ENCODE results near the gene CCDC102A.
"Not testable (repeated sequence)": the region's sequence is repeated elsewhere in the genome, so short reads cannot be mapped to it uniquely, and the experiment has no call there.

Gene CCDC102A

GRCh38 chr16:57499941-57500340, 36.4 kb downstream of the CCDC102A start:
- DNase-seq = not testable (repeated sequence)

- no peak for DNase-seq
Observed at GRCh38 chr16:57498031-57498430, 38.3 kb downstream of the CCDC102A start.

- no peak for DNase-seq
Observed at GRCh38 chr16:57497121-57497520, 39.2 kb downstream of the CCDC102A start.

GRCh38 chr16:57493767-57494166, 42.6 kb downstream of the CCDC102A start:
- DNase-seq = no peak

GRCh38 chr16:57489229-57489628, 47.1 kb downstream of the CCDC102A start:
- DNase-seq = no peak

- no peak for DNase-seq
Observed at GRCh38 chr16:57486858-57487834, 49.2 kb downstream of the CCDC102A start.

- DNase-seq = no peak
Observed at GRCh38 chr16:57485916-57486857, 50.2 kb downstream of the CCDC102A start, which contains the start of gene DOK4. Gene DOK4, minus strand, starts transcription at chr16:57486493. Its CDS starts 6,986 bp downstream, at chr16:57479507.

- DNase-seq = no peak
Observed at GRCh38 chr16:57485091-57485915, 51.1 kb downstream of the CCDC102A start.

GRCh38 chr16:57484515-57485005, 51.8 kb downstream of the CCDC102A start:
- no peak for DNase-seq

GRCh38 chr16:57483725-57484514, 52.5 kb downstream of the CCDC102A start:
- no peak for DNase-seq

GRCh38 chr16:57482845-57483545, 53.4 kb downstream of the CCDC102A start:
- no peak for DNase-seq

- no peak for DNase-seq
Observed at GRCh38 chr16:57481421-57481820, 55.0 kb downstream of the CCDC102A start.

- no peak for DNase-seq
Observed at GRCh38 chr16:57480754-57481230, 55.6 kb downstream of the CCDC102A start.

- DNase-seq = no peak
Observed at GRCh38 chr16:57479976-57480753, 56.2 kb downstream of the CCDC102A start.

GRCh38 chr16:57479205-57479975, 57.0 kb downstream of the CCDC102A start:
- no peak for DNase-seq

GRCh38 chr16:57478396-57479204, 57.8 kb downstream of the CCDC102A start:
- no peak for DNase-seq

GRCh38 chr16:57477531-57478202, 58.7 kb downstream of the CCDC102A start:
- DNase-seq = no peak
